HG03342 (cell line): Measurements from ENCODE around the gene RDH11.
"Not testable (repeated sequence)": the region's sequence is repeated elsewhere in the genome, so short reads cannot be mapped to it uniquely, and the experiment has no call there.

Experiments
- ATAC-seq: cut with Tn5 transposase; IDR thresholded peaks from one replicate; pipeline ENCODE4 v1.9.1; 2021; ENCODE audit warnings: mild to moderate bottlenecking, moderate library complexity; ENCODE audit not compliant: unreplicated experiment

Gene RDH11

GRCh38 chr14:67704484-67705089 is 9.0 kb upstream of the RDH11 start:
- ATAC-seq, result no peak

GRCh38 chr14:67703997-67704396 is 8.4 kb upstream of the RDH11 start:
- ATAC-seq, result no peak

DNA sequence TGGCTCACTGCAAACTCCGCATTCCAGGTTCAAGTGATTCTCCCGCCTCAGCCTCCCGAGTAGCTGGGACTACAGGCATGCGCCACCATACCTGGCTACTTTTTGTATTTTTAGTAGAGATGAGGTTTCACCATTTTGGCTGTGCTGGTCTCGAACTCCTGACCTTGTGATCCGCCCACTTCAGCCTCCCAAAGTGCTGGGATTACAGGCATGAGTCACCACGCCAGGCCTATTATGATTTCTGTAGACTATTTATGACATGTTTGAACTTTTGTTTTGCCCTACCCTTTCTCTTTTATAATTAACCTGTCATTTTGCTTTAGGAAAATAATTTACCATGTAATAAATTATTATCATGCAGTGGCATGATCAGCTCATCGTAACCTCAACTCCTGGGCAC is 5.9 kb upstream of the RDH11 start, which contains the start of gene RDH12:
Gene RDH12 (plus strand): TSS at position 395 of the 400 bp plus-strand sequence. CDS start 20,757 bp downstream, outside the sequence.
- not testable (repeated sequence) for ATAC-seq

- no peak for ATAC-seq
Measured at GRCh38 chr14:67698179-67698578, 2.6 kb upstream of the RDH11 start.

DNA sequence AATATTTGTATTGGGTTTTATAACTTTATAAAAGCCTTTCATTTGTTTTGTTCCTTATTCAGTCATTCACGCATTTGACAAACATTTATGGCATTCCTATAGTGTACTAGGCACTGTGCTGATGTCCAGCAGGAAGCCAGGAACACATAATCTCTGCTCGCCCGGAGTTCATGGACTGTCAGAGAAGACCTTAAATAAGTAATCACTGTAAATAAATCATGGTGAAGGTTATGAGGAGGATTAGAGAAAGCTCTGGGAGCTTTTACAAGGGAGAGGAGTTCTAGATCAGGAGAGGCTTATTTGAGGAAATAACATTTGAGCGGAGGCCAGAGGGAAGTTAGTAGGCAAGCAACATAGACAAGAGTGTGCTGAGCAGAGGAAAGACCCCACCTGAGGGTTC is 1.4 kb upstream of the RDH11 start:
- no peak for ATAC-seq

DNA sequence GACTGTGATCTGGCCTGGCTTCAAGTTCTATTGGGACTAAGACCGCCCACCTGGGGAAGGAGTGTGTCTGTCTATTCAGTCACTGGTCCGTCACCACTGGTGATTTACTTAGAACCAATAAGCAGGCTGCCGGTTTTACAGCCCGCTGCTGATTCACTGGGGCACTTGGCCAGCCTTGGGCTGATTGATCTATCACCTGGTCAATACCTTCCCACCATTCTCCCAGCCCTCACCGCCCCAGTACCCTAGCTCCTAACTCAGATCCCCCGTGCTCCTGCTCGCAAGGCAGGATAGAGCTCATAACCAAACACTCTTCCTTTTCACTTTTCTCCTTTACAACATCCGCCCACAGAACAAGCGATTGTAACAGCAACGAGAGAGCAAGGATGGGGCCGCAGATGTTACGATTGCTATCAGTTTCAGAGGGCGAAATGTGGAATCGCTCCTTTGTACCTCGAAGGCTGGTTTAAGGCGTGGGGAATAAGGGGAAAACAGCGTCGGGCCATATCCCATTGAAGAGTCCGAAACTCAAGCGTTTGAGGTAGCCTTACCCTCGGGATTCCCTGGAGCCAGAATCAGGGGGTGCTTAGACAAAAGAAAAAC is 672 bp downstream of the RDH11 start:
- ATAC-seq, result peak; percentile 80

DNA sequence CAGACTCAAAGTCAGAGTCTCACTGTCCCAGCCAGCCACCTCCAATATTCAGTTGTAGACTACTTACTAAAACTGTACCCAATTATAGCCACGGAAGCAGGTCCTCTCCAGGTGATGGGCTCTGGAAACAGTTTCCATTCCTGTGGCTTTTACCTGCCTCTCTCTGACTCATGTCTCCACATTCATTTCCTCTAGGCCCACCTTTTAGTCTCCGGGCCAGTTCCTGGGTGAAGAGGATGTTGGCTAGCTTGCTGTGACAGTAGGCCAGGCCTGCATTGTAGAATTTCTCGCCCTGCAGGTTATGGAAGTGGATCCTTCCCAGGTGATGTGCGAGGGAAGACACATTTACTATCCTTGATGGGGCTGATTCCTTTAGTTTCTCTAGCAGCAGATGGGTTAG is 5.6 kb downstream of the RDH11 start:
- no peak for ATAC-seq

DNA sequence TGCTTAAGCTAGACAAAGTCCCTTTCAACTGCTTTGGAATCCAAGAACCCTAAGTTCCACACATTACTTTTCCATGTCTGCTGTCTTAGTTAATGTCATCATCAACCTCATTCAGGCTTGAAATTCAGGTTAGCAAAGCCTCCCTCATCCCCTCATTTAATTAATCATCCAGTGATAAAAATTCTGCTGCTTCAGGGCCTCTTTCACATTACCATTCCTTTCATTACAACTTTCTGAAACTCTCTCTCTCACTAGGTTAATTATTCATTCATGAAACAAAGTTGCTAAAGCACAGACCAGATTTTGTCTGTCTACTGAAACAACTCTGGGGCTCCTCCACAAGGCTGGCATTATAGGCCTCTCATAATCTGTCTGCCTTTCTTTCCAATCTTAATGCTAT is 11.7 kb downstream of the RDH11 start:
- ATAC-seq, result no peak

- ATAC-seq, result no peak
Measured at GRCh38 chr14:67680941-67681340, 14.6 kb downstream of the RDH11 start.

- peak; percentile 98 for ATAC-seq
Measured at GRCh38 chr14:67680121-67680602, 15.4 kb downstream of the RDH11 start.

DNA sequence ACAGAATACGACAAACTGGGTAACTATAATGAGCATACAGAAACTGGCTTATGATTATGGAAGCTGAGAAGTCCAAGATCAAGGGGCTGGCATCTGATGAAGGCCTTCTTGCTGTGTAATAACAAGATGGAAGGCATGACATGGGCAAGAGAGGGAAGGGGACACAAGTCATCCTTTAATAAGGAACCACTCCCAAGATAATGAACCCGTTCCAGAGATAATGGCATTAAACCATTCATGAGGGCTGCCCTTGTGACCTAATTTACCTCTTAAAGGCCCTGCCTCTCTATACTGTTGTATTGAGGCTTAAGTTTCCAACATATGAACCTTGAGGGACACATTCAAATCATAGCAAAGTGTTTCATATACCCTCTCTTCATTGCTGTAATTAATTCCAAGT is 16.6 kb downstream of the RDH11 start:
- ATAC-seq, result no peak

DNA sequence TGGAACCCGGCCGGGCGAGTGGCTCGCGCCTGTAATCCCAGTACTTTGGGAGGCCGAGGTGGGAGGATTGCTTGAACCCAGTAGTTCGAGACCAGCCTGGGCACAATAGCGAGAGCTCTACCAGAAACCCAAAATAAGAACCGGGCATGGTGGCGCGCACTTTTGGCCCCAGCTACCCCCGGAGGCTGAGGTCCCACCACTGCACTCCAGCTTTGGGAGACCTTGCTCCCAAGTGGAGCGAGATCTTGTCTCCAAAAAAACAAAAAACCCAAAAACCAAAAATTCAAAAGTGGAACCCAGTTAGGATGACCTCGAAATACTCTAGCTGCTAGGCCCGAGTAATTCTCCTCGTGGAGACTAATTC is 20.4 kb downstream of the RDH11 start:
- no peak for ATAC-seq

DNA sequence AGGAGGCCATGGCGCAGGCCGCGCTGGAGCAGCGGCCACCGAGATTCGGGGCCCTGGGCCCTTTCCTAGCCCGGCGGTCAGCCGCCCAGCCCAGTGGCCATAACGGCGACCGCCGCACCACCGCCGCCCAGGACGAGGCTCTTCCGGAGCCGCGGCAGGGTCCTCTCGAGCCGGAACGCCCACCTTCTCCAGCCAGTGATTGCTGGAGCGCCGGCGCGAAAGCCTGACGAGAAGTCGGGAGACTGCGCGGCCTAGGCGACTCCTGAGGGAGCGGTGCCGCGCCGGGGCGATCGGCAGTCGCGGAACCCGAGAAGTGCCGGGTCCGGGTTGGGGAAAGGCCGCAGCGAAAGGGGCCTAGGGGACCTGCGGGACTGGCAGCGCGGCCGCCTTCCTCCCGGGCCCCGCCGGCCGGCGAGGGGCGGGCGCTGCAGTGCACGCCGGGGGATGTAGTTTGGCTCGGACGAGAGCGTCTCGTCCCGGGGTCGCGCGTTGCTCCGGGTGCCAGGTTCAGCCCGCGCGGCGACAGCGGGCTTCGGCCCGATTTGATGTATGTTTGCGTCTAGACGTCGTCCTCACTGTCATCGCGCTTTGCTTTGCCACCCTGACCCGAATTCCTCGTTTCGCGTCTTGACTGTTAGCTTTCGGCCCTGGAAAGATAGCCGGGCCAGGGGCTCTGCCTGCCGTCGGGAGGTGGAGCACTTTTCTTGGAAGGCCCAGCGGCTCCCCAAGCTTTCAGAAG is 20.9 kb downstream of the RDH11 start, which contains the start of gene VTI1B:
Gene VTI1B (minus strand): TSS at position 153 of the 739 bp plus-strand sequence. CDS start 143 bp downstream, at position 10.
- peak; percentile 87 for ATAC-seq

DNA sequence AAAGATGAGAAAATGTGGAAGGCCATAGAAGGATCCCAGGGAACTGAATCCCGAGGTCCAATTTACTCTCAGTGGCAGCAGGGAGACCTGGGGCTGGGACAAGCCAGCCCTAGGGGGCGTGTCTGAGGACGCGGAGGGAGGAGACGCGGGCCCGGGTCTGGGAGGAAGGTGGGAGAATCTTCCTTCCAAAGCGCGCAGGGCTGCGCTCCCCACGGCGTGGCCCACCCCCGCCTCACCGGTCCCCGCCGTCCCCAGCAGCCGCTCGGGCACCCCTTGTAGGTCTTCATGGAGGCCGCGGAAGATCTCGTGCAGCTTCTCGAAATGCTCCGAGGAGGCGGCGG is 21.5 kb downstream of the RDH11 start:
- peak; percentile 47 for ATAC-seq

DNA sequence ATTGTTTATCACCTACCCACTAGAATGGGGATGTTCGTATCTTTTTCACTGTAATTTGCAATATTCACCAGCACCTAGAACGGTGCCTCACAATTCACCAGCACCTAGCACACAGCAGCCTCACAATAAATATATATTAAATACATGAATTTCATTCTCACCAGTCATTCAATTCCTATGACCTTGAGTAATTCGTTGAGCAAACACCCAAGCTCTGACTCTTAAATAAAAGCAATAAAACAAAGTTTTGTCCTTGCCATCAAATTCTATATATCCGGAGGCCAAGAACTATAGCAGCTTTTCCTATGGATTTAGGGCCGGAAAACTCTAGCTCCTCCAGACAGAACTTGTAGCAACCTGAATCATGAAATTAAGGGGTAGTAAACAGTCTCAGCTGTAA is 22.1 kb downstream of the RDH11 start:
- no peak for ATAC-seq

DNA sequence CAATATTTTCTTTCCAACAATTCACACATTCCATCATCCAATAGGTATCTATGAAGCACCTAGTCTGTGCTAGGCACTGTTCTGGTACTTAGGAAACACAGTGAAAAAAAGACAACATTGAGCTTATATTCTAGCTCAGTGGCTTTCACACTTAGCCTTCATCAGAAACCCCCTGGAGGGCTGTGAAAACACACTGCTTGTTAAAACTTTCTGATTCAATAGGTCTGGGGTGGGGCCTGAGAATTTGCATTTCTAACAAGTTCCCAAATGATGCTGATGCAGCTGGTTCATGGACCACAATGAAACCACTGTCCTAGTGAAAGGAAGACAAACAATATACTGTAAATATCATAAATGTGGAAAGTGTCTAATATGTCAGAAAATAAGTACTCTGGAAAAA is 27.0 kb downstream of the RDH11 start:
- peak; percentile 58 for ATAC-seq

DNA sequence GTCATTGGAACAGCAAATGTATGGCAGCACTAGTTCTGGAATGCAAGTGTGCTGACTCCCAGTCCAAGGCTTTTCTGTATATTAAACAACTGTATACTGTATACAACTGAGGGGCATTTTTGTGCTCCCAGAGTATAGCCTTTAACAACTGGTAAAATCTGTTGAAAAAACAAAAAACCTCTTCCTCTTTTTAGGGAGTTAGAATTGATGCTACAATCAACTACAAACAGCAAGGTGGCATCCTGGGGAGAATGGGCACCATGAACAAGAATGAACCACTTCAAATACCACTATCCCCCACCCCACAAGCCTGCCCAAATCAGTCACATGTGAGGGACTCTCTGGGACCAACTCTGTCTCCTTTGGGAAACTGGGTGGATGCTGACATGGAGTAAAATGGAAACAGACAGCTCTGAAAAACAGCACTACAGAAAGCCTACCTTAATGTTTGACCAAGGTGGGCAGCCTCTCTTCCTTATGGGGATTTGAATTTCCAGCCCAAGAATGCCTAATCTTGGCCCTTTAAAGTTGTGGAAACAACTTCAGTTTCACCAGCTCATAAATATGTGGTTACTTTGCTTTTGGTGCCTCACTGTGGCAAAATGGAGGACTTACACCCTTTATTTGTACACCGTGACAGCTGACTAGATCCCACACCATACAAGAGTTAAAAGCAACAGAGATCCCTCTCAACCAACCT is 28.7 kb downstream of the RDH11 start:
- peak; percentile 74 for ATAC-seq

DNA sequence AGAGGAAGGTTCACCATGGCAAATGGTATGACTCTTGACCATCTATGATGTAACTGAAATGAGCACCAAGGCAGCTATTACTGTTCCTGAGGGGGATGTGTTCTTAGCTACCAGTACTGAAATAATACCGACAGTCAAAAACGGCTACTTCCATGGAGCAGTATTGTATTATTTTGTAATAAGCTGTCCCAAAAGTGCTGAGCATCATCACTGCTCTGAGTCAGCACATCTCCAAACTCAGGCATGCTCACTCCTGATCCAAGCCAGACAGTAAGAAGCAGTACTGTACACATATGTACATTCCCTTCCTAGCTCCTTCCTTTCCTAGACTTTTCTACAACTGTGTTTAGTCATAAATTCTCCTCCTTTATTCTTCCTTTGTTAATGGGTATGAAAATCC is 29.7 kb downstream of the RDH11 start:
- ATAC-seq, result no peak

GRCh38 chr14:67663633-67664032 is 31.9 kb downstream of the RDH11 start:
- no peak for ATAC-seq

GRCh38 chr14:67653651-67654280 is 41.8 kb downstream of the RDH11 start:
- no peak for ATAC-seq

GRCh38 chr14:67652189-67652588 is 43.4 kb downstream of the RDH11 start:
- no peak for ATAC-seq
